Measurements from ENCODE around the gene MRTFA. TPM values are rescaled to one million over a fixed set of nuclear protein-coding genes. Genes with fewer than 3 reads are reported as not detected.

The MRTFA gene
- total RNA-seq, 1 experiment from 2014 or later, result 28.0 TPM

DNA sequence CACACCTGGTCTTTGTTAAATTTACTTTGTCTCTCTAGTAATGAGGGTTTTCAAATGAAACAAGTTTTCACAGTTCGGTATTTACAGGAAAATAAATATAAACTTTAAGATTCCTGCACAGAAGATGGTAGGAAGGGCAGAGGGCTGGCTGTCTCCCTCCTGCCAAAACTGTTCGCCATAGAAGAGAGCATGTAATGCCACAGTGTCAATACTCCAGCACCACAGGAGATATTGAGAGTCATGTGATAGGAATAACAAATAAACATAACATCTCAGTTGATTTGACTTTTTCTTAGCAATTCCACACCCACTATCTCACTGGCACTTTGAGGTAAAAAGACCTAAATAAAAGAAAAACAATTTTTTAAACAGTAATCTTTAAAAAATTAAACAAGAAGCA lies 100.9 kb downstream of the MRTFA start:
- Histone ChIP-seq H3K4me1 (ENCODE audit: control insufficient read depth in 1 of 2, insufficient read depth in 2 of 2, low read length in 2 of 2) (peaks cover 11 to 20% of the 10 kb centered on the region in 2 experiments), H3K79me2 (ENCODE audit: insufficient read depth, low read length) (peaks cover 3% of the 10 kb centered on the region; the same call in 1 of the 2 replicates), H4K20me1 (ENCODE audit: insufficient read depth) (no peaks in the 10 kb centered on the region), H3K9ac (ENCODE audit: low read length) (no peak overlapping the region), H3K4me3 (replicated peaks in 1 of 2; ENCODE audit: low read depth in 1 of 2, low read length in 2 of 2) (no peak overlapping the region), H3K27ac (ENCODE audit: low read depth, low read length) (no peak overlapping the region), H3K27me3 (ENCODE audit: insufficient read depth, low read length) (no peaks in the 10 kb centered on the region), H3K9me3 (ENCODE audit: control insufficient read depth in 1 of 2, insufficient read depth in 1 of 2, low read depth in 1 of 2, low read length in 2 of 2) (no peaks in the 10 kb centered on the region), H3K9me2 (ENCODE audit: insufficient read depth) (no peaks in the 10 kb centered on the region), H3K36me3 (ENCODE audit: control insufficient read depth in 1 of 2, insufficient read depth in 2 of 2, low read length in 2 of 2) (no peaks in the 10 kb centered on the region), H2AFZ (ENCODE audit: low read depth, low read length, poor library complexity, severe bottlenecking) (no peak overlapping the region), H3K4me2 (ENCODE audit: low read length) (no peak overlapping the region)
- no TSS peak for BruUV-seq (replicated peaks)
- DNase-seq (ENCODE audit: low read depth, low spot score) (no peak), ATAC-seq (no peak)
- POLR2A ChIA-PET, result no interaction called here
- RAD21 ChIA-PET (ENCODE audit: low non-redundant PET in 1 of 2, low total read pairs in 2 of 2, uncharacterized antibody in 2 of 2, unreplicated experiment in 2 of 2), result no interaction called here
- TF ChIP-seq EZH2phosphoT487 (IDR thresholded peaks at IDR 0.05; ENCODE audit: borderline replicate concordance), result no peak
- CTCF ChIA-PET, result no interaction called here
- intact Hi-C loops (cut with micrococcal nuclease), result no loop called here

GRCh38 chr22:40535189-40535512 lies 101.4 kb downstream of the MRTFA start:
- no peaks in the 10 kb centered on the region for H3K9me2 ChIP-seq (ENCODE audit: insufficient read depth)
- BruUV-seq (replicated peaks), result no TSS peak
- H2AFZ ChIP-seq (ENCODE audit: low read depth, low read length, poor library complexity, severe bottlenecking), result no peak overlapping the region
- no peak overlapping the region for H3K4me2 ChIP-seq (ENCODE audit: low read length)
- peaks cover 3% of the 10 kb centered on the region; the same call in 1 of the 2 replicates for H3K79me2 ChIP-seq (ENCODE audit: insufficient read depth, low read length)
- no peak overlapping the region for H3K27ac ChIP-seq (ENCODE audit: low read depth, low read length)
- ChIA-PET CTCF (no interaction called here), POLR2A (no interaction called here), RAD21 (ENCODE audit: low non-redundant PET in 1 of 2, low total read pairs in 2 of 2, uncharacterized antibody in 2 of 2, unreplicated experiment in 2 of 2) (no interaction called here)
- ATAC-seq (no peak), DNase-seq (ENCODE audit: low read depth, low spot score) (no peak)
- H3K4me1 ChIP-seq (ENCODE audit: control insufficient read depth in 1 of 2, insufficient read depth in 2 of 2, low read length in 2 of 2), result peaks cover 11 to 20% of the 10 kb centered on the region in 2 experiments
- intact Hi-C loops (cut with micrococcal nuclease), result no loop called here
- H3K27me3 ChIP-seq (ENCODE audit: insufficient read depth, low read length), result no peaks in the 10 kb centered on the region
- TF ChIP-seq YY1 (IDR thresholded peaks at IDR 0.05; ENCODE audit: extremely low read depth, insufficient replicate concordance, low read depth, low read length), result no peak
- H4K20me1 ChIP-seq (ENCODE audit: insufficient read depth), result no peaks in the 10 kb centered on the region
- H3K36me3 ChIP-seq (ENCODE audit: control insufficient read depth in 1 of 2, insufficient read depth in 2 of 2, low read length in 2 of 2), result no peaks in the 10 kb centered on the region
- H3K9me3 ChIP-seq (ENCODE audit: control insufficient read depth in 1 of 2, insufficient read depth in 1 of 2, low read depth in 1 of 2, low read length in 2 of 2), result no peaks in the 10 kb centered on the region
- H3K9ac ChIP-seq (ENCODE audit: low read length), result no peak overlapping the region
- H3K4me3 ChIP-seq (replicated peaks in 1 of 2; ENCODE audit: low read depth in 1 of 2, low read length in 2 of 2), result no peak overlapping the region
